Measurements from ENCODE around the gene PTRH2.

Gene PTRH2

DNA sequence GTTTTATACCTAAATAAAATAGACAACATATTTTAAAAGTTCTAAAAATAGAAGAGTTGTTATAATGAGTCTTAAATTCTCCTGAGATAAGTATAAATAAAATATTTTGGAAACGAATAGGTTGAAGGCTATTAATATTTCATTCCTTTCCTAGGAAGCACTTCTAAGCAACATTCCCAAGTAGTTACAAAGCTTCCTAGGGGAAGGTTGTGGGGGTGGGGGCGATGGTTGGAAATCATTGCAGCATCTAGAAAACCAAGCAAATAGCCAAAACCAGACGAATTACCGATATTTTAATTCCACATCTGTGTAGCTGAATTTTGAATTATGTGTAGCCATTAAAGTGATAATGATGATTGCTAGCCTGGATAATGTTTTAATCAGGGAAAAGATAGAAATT lies 26.9 kb downstream of the PTRH2 start:
- TF ChIP-seq, protein P1, sequence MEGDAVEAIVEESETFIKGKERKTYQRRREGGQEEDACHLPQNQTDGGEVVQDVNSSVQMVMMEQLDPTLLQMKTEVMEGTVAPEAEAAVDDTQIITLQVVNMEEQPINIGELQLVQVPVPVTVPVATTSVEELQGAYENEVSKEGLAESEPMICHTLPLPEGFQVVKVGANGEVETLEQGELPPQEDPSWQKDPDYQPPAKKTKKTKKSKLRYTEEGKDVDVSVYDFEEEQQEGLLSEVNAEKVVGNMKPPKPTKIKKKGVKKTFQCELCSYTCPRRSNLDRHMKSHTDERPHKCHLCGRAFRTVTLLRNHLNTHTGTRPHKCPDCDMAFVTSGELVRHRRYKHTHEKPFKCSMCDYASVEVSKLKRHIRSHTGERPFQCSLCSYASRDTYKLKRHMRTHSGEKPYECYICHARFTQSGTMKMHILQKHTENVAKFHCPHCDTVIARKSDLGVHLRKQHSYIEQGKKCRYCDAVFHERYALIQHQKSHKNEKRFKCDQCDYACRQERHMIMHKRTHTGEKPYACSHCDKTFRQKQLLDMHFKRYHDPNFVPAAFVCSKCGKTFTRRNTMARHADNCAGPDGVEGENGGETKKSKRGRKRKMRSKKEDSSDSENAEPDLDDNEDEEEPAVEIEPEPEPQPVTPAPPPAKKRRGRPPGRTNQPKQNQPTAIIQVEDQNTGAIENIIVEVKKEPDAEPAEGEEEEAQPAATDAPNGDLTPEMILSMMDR (IDR thresholded peaks at IDR 0.05; ENCODE audit: low read depth, low read length), result no peak
- DNase-seq (ENCODE audit: low read depth in 2 of 2), result no peak
- H3K4me3 ChIP-seq (replicated peaks in 1 of 2; ENCODE audit: low read depth in 2 of 2, low read length in 2 of 2), result no peak overlapping the region

DNA sequence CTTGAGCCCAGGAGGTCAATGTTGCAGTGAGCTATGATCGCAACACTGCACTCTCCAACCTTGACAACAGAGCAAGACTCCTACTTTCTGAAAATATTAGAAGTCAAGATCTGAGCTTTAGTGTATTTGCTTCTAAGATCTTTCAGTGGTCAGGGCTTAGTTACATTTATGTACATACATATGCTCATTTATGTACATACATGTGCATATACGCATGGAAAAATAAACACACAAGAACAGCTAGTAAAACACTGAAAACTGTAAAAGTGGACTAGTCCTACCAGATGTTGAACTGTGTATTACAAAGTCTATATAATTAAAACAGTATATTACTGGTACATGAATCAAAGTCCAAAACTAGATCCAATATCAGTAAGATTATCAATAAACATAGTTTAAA lies 28.3 kb downstream of the PTRH2 start:
- DNase-seq (ENCODE audit: low read depth in 2 of 2), result no peak
- H3K4me3 ChIP-seq (replicated peaks in 1 of 2; ENCODE audit: low read depth in 2 of 2, low read length in 2 of 2), result no peak overlapping the region
- TF ChIP-seq, protein P1 (IDR thresholded peaks at IDR 0.05; ENCODE audit: low read depth, low read length), result no peak

- no peak overlapping the region for H3K4me3 ChIP-seq (replicated peaks in 1 of 2; ENCODE audit: low read depth in 2 of 2, low read length in 2 of 2)
- TF ChIP-seq, protein P1 (IDR thresholded peaks at IDR 0.05; ENCODE audit: low read depth, low read length), result no peak
- no peak for DNase-seq (ENCODE audit: low read depth in 2 of 2)
Observed at GRCh38 chr17:59676716-59677115, 30.5 kb downstream of the PTRH2 start.

- no peak for DNase-seq (ENCODE audit: low read depth in 2 of 2)
- TF ChIP-seq, protein P1 (IDR thresholded peaks at IDR 0.05; ENCODE audit: low read depth, low read length), result no peak
- no peak overlapping the region for H3K4me3 ChIP-seq (replicated peaks in 1 of 2; ENCODE audit: low read depth in 2 of 2, low read length in 2 of 2)
Observed at GRCh38 chr17:59675231-59675630, 32.0 kb downstream of the PTRH2 start.

GRCh38 chr17:59671386-59671785 lies 35.8 kb downstream of the PTRH2 start:
- TF ChIP-seq, protein P1 (IDR thresholded peaks at IDR 0.05; ENCODE audit: low read depth, low read length), result no peak
- no peak overlapping the region for H3K4me3 ChIP-seq (replicated peaks in 1 of 2; ENCODE audit: low read depth in 2 of 2, low read length in 2 of 2)
- no peak for DNase-seq (ENCODE audit: low read depth in 2 of 2)

- TF ChIP-seq, protein P1 (IDR thresholded peaks at IDR 0.05; ENCODE audit: low read depth, low read length), result no peak
- no peak overlapping the region for H3K4me3 ChIP-seq (replicated peaks in 1 of 2; ENCODE audit: low read depth in 2 of 2, low read length in 2 of 2)
- DNase-seq (ENCODE audit: low read depth in 2 of 2), result no peak
Observed at GRCh38 chr17:59669944-59670343, 37.3 kb downstream of the PTRH2 start.

- no peak overlapping the region for H3K4me3 ChIP-seq (replicated peaks in 1 of 2; ENCODE audit: low read depth in 2 of 2, low read length in 2 of 2)
- DNase-seq (ENCODE audit: low read depth in 2 of 2), result no peak
- TF ChIP-seq, protein P1 (IDR thresholded peaks at IDR 0.05; ENCODE audit: low read depth, low read length), result no peak
Observed at GRCh38 chr17:59669411-59669810, 37.8 kb downstream of the PTRH2 start.

All from cardiac fibroblast (primary cell).